GM21367 (cell line): ENCODE results near the gene IL1RAPL1.

Source experiments
- ATAC-seq: cut with Tn5 transposase; IDR thresholded peaks from one replicate; pipeline ENCODE4 v1.9.1; 2021; ENCODE audit not compliant: unreplicated experiment

IL1RAPL1 gene

GRCh38 chrX:29382811-29383210, 795.6 kb downstream of the IL1RAPL1 start:
- ATAC-seq: no peak

- ATAC-seq: no peak
These were observed 801.3 kb downstream of the IL1RAPL1 start for GRCh38 chrX:29388509-29388908.

- no peak for ATAC-seq
These were observed 810.3 kb downstream of the IL1RAPL1 start for GRCh38 chrX:29397506-29397905.

GRCh38 chrX:29407357-29407756, 820.1 kb downstream of the IL1RAPL1 start:
- no peak for ATAC-seq

GRCh38 chrX:29419774-29420553, 832.7 kb downstream of the IL1RAPL1 start:
- ATAC-seq: no peak

- no peak for ATAC-seq
These were observed 834.8 kb downstream of the IL1RAPL1 start for GRCh38 chrX:29422034-29422433.

- ATAC-seq: no peak
These were observed 844.6 kb downstream of the IL1RAPL1 start for GRCh38 chrX:29431895-29432294.

- no peak for ATAC-seq
These were observed 845.3 kb downstream of the IL1RAPL1 start for GRCh38 chrX:29432534-29432933.

GRCh38 chrX:29434939-29435338, 847.7 kb downstream of the IL1RAPL1 start:
- ATAC-seq: no peak

GRCh38 chrX:29435396-29435795, 848.1 kb downstream of the IL1RAPL1 start:
- no peak for ATAC-seq

- ATAC-seq: no peak
These were observed 860.6 kb downstream of the IL1RAPL1 start for GRCh38 chrX:29447867-29448266.

- no peak for ATAC-seq
These were observed 866.1 kb downstream of the IL1RAPL1 start for GRCh38 chrX:29453333-29453732.

- ATAC-seq: no peak
These were observed 868.5 kb downstream of the IL1RAPL1 start for GRCh38 chrX:29455702-29456101.

- ATAC-seq: no peak
These were observed 873.8 kb downstream of the IL1RAPL1 start for GRCh38 chrX:29461039-29461438.

GRCh38 chrX:29466456-29466855, 879.2 kb downstream of the IL1RAPL1 start:
- ATAC-seq: no peak

GRCh38 chrX:29468911-29469494, 881.8 kb downstream of the IL1RAPL1 start:
- ATAC-seq: no peak

GRCh38 chrX:29470030-29470429, 882.8 kb downstream of the IL1RAPL1 start:
- no peak for ATAC-seq

GRCh38 chrX:29471829-29472228, 884.6 kb downstream of the IL1RAPL1 start:
- ATAC-seq: no peak

GRCh38 chrX:29477878-29478277, 890.6 kb downstream of the IL1RAPL1 start:
- ATAC-seq: peak; percentile 40

GRCh38 chrX:29478336-29479069, 891.3 kb downstream of the IL1RAPL1 start:
- peak; percentile 86 for ATAC-seq

GRCh38 chrX:29487214-29487613, 900.0 kb downstream of the IL1RAPL1 start:
- no peak for ATAC-seq

GRCh38 chrX:29487714-29488113, 900.5 kb downstream of the IL1RAPL1 start:
- ATAC-seq: no peak
